Brain microvascular endothelial cell (primary cell): ENCODE data around the gene NDUFV1.
A peak's percentile ranks its signal among the peaks of the same experiment; 100 is the strongest.

ENCODE experiments used
- DNase-seq: peaks from one replicate; pipeline ENCODE4 v3.0.0-alpha.2; 2020
- H3K27ac ChIP-seq: fragments of 250-450 bp; sonication (Bioruptor Pico); 2 replicates; pipeline ENCODE4 v1.5.1; 2020; ENCODE audit warnings: mild to moderate bottlenecking, moderate library complexity
- H3K27me3 ChIP-seq: fragments of 250-450 bp; sonication (Bioruptor Pico); replicated peaks from 2 replicates; pipeline ENCODE4 v1.5.1; 2020; ENCODE audit warnings: mild to moderate bottlenecking
- H3K36me3 ChIP-seq: fragments of 250-450 bp; sonication (Bioruptor Pico); replicated peaks from 2 replicates; pipeline ENCODE4 v1.5.1; 2020; ENCODE audit warnings: mild to moderate bottlenecking
- H3K4me3 ChIP-seq: 2 replicates; pipeline ENCODE4 v1.5.1; 2011; ENCODE audit warnings: low read depth, mild to moderate bottlenecking, control low read depth, low read length, moderate library complexity
- in situ Hi-C: cut with HindIII; loops from 2 replicates; pipeline ENCODE4 v1.10.0; 2017; ENCODE audit warnings: low sequenced_read_pairs, low pct_ligation_motif_present
- TF ChIP-seq, protein P1 (sequence below): IDR thresholded peaks from 2 replicates; pipeline ENCODE4 v1.5.1; 2011; ENCODE audit warnings: low read depth, mild to moderate bottlenecking, moderate library complexity, low read length, control low read depth, inconsistent platforms; ENCODE audit errors: missing control alignments

The NDUFV1 gene

GRCh38 chr11:67638535-67639437, 32.0 kb downstream of the NDUFV1 start:
- no peaks in the 10 kb centered on the region for H3K27me3 ChIP-seq
- TF ChIP-seq, protein P1, sequence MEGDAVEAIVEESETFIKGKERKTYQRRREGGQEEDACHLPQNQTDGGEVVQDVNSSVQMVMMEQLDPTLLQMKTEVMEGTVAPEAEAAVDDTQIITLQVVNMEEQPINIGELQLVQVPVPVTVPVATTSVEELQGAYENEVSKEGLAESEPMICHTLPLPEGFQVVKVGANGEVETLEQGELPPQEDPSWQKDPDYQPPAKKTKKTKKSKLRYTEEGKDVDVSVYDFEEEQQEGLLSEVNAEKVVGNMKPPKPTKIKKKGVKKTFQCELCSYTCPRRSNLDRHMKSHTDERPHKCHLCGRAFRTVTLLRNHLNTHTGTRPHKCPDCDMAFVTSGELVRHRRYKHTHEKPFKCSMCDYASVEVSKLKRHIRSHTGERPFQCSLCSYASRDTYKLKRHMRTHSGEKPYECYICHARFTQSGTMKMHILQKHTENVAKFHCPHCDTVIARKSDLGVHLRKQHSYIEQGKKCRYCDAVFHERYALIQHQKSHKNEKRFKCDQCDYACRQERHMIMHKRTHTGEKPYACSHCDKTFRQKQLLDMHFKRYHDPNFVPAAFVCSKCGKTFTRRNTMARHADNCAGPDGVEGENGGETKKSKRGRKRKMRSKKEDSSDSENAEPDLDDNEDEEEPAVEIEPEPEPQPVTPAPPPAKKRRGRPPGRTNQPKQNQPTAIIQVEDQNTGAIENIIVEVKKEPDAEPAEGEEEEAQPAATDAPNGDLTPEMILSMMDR = no peak
- H3K27ac ChIP-seq = no peak overlapping the region
- no peak overlapping the region for H3K4me3 ChIP-seq
- no peaks in the 10 kb centered on the region for H3K36me3 ChIP-seq
- in situ Hi-C loops = no loop called here
- no peak for DNase-seq

- no peaks in the 10 kb centered on the region for H3K36me3 ChIP-seq
- TF ChIP-seq, protein P1 = no peak
- H3K4me3 ChIP-seq = no peak within 1 kb of the TSS
- DNase-seq = no peak
- H3K27me3 ChIP-seq = no peaks in the 10 kb centered on the region
- in situ Hi-C loops = no loop called here
- H3K27ac ChIP-seq = no peak within 1 kb of the TSS
Observed at GRCh38 chr11:67639438-67639859, 32.7 kb downstream of the NDUFV1 start, which contains the start of gene TBX10. Gene TBX10 (minus strand): TSS chr11:67639763. CDS start chr11:67639472, 291 bp downstream.

GRCh38 chr11:67640021-67640757, 33.5 kb downstream of the NDUFV1 start:
- peak; percentile 24 for DNase-seq
- no peak overlapping the region for H3K4me3 ChIP-seq
- in situ Hi-C loops = no loop called here

GRCh38 chr11:67640758-67641337, 34.1 kb downstream of the NDUFV1 start:
- Histone ChIP-seq H3K4me3 (no peak overlapping the region), H3K36me3 (no peaks in the 10 kb centered on the region), H3K27me3 (no peaks in the 10 kb centered on the region), H3K27ac (no peak overlapping the region)
- DNase-seq = no peak
- in situ Hi-C loops = no loop called here
- TF ChIP-seq, protein P1 = no peak

More at GRCh38 chr11:67640021-67640757, 33.5 kb downstream of the NDUFV1 start:
- Histone ChIP-seq H3K27me3 (no peaks in the 10 kb centered on the region), H3K36me3 (no peaks in the 10 kb centered on the region), H3K27ac (no peak overlapping the region)
- TF ChIP-seq, protein P1 = peak; percentile 85

DNA sequence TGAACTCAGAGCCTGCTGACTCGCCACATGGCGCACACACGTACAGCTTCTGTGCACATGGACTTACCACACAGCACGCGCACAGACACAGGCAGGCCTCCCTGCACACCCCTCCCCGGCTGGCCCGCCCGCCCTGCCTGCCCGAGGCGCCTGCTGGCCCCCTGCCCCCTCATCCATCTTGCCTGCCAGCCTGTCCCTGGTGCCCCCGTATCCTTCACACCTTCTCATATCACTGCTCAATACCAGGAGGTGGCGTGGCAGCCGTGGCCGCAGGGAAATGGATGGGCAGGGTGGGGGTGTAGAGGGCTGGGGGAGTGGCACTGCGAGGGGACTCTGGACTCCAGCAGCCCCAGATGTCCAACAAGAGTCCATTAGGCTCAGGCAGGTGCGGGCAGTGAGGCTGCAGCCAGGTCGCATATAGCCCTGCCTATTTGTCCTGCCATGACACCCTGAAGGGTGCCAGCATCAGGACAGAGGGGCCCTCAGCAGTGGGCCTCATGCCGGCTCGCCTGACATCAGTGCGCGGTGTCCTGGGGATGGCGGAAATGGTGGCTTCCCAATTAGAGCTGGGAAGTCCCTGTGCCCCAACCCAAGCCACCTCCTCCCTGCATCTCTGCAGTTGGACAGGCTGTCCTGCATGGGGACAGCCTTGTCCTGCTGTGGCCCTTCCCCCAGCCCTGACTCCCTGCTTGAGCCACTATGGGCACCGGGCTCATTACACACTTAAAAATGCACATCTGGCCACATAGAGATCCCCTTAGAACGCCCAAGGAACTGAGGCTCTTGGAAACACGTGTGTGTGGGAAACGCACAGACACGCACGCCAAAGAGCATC, 34.8 kb downstream of the NDUFV1 start:
- Histone ChIP-seq H3K4me3 (no peak overlapping the region), H3K27me3 (no peaks in the 10 kb centered on the region), H3K36me3 (no peaks in the 10 kb centered on the region), H3K27ac (no peak overlapping the region)
- TF ChIP-seq, protein P1 = no peak
- in situ Hi-C loops = no loop called here
- no peak for DNase-seq
